PFSK-1 (cell line): Measurements from ENCODE around the gene G6PD.

Experiments
- POLR2AphosphoS5 ChIP-seq: IDR thresholded peaks from 2 replicates; pipeline ENCODE4 v1.6.1; 2012; ENCODE audit warnings: low read depth, mild to moderate bottlenecking, control low read depth, low read length, moderate library complexity
- TAF1 ChIP-seq: IDR thresholded peaks from 2 replicates; pipeline ENCODE4 v1.6.1; 2012; ENCODE audit warnings: low read length, control low read depth, borderline replicate concordance; ENCODE audit not compliant: insufficient read depth

DNA sequence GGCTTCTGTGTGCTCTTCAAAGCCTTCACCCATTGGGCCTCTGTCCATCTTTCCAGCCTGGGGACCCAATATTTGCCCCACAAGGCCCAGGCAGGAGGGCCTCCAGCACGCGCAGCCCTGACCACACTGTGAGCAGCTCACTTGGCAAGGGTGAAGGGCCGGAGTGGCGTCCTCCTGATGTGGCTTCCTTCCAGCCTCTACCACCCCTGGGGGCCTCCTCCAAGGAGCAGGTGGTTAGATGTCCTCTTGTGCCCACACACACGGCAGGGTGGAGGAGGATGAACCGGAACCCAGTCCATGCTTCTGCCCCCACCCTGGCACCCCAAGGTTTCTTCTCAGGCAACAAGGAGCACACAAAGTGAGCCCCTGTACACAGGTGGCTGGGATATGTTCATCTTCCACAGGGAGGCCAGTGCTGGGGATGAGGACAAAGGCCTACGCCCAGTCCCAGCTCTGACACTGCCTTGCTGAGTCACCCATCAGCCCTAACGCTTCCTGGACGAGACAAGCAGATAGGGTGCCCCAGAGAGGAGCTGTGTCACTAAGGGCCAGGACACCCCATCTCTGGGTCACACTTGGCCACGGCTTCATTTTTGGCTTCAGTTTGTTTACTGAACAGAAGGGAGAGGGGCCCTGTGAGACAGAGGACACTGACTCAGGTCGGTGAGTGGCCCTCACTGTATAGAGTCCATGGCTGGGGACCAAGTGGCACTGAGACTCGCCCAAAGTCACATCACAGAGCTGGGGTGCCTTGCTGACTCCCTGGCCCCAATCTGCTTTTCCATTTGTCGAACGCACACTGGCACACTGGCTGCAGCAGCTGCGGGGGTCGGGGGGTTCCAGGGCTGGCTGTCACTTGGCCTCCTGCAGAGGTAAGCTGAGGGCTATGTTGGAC, 62.1 kb downstream of the G6PD start:
- TF ChIP-seq POLR2AphosphoS5, result no peak
- TF ChIP-seq TAF1, result no peak
